Keratinocyte (primary cell): Measurements from ENCODE around the gene UGT1A10.

ENCODE experiments used
- EZH2 ChIP-seq: IDR thresholded peaks from one replicate; pipeline ENCODE4 v1.6.1; 2012; ENCODE audit warnings: inconsistent platforms, mild to moderate bottlenecking, low read length, moderate library complexity
- TF ChIP-seq, protein P1 (sequence below), 3 experiments: IDR thresholded peaks in 1 of 3; conservative IDR thresholded peaks in 1 of 3; optimal IDR thresholded peaks in 1 of 3; 2 replicates in 2 of 3; 3 replicates in 1 of 3; pipeline versions ENCODE3 to v1.5.1; 2011; ENCODE audit warnings: low read length in 3 of 3, mild to moderate bottlenecking in 3 of 3, moderate library complexity in 2 of 3, control low read depth in 1 of 3, inconsistent platforms in 1 of 3; ENCODE audit not compliant: insufficient read depth in 2 of 3; ENCODE audit errors: extremely low read depth in 1 of 3

DNA sequence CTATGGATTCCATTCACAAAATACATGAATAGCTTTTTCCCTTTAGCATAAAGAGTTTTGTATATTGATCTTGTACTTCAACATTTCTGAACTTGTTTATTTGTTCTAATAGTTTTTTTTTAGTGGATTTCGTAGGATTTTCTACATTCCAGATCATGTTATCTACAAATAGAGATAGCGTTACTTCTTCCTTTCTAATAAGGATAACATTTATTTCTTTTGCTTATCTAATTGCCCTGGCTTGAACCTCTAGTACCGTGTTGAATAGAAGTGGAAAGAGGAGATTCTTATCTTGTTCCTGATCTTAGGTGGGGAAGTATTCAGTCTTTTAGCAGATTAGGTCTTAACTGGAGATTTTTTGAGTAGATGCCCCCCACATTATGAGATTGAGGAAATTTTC, 66.0 kb downstream of the UGT1A10 start:
- TF ChIP-seq, protein P1, sequence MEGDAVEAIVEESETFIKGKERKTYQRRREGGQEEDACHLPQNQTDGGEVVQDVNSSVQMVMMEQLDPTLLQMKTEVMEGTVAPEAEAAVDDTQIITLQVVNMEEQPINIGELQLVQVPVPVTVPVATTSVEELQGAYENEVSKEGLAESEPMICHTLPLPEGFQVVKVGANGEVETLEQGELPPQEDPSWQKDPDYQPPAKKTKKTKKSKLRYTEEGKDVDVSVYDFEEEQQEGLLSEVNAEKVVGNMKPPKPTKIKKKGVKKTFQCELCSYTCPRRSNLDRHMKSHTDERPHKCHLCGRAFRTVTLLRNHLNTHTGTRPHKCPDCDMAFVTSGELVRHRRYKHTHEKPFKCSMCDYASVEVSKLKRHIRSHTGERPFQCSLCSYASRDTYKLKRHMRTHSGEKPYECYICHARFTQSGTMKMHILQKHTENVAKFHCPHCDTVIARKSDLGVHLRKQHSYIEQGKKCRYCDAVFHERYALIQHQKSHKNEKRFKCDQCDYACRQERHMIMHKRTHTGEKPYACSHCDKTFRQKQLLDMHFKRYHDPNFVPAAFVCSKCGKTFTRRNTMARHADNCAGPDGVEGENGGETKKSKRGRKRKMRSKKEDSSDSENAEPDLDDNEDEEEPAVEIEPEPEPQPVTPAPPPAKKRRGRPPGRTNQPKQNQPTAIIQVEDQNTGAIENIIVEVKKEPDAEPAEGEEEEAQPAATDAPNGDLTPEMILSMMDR (optimal IDR thresholded peaks at IDR 0.05 in 1 of 3, IDR thresholded peaks at IDR 0.05 in 1 of 3, conservative IDR thresholded peaks at IDR 0.05 in 1 of 3; ENCODE audit: extremely low read depth in 1 of 3, insufficient read depth in 2 of 3, low read length in 3 of 3) = no peak
- no peak for TF ChIP-seq EZH2
